GM12878 (cell line): ENCODE results near the gene B3GNT3. TPM values are rescaled to one million over a fixed set of nuclear protein-coding genes. Genes with fewer than 3 reads are reported as not detected.

Experiments
- ATAC-seq: fragments of 200-7000 bp; cut with Tn5 transposase; 3 replicates; pipeline ENCODE4 v1.9.1; 2020; ENCODE audit warnings: mild to moderate bottlenecking, moderate library complexity
- BruUV-seq: library from RNA; stranded (reverse); fragments of 400-500 nt; replicated peaks from 2 replicates; lab custom pipeline; 2021; lab: Mats Ljungman, UMichigan
- CTCF ChIA-PET: fragments of 300-600 bp; sonication (Branson Sonifier 250); formaldehyde crosslinking; extraction: SDS; loops from one replicate; lab custom pipeline; 2021; ENCODE audit warnings: inconsistent platforms; lab: Yijun Ruan, JAX
- POLR2A ChIA-PET: fragments of 350-600 bp; formaldehyde crosslinking; extraction: SDS; loops from one replicate; lab custom pipeline; 2021; ENCODE audit warnings: inconsistent platforms; lab: Charles Lee
- RAD21 ChIA-PET: fragments of 300-600 bp; sonication (Branson Sonifier 250); formaldehyde crosslinking; loops from one replicate; lab custom pipeline; 2023; ENCODE audit warnings: antibody characterized with exemption; ENCODE audit not compliant: unreplicated experiment; lab: Charles Lee
- SMC1A ChIA-PET: fragments of 300-600 bp; sonication (Branson Sonifier 250); formaldehyde crosslinking; loops from one replicate; lab custom pipeline; 2023; ENCODE audit not compliant: unreplicated experiment, uncharacterized antibody; lab: Charles Lee
- DNase-seq: peaks from one replicate; pipeline ENCODE4 v3.0.0-alpha.2; 2011; ENCODE audit warnings: low read depth, low spot score
- FAIRE-seq: peaks from 3 replicates; lab custom pipeline; 2011; peaks lifted over from hg19 to GRCh38; lab: Jason Lieb, UNC
- H2AFZ ChIP-seq: 2 replicates; pipeline ENCODE4 v1.6.0; 2011; ENCODE audit warnings: low read depth, low read length, control low read depth; ENCODE audit not compliant: control insufficient read depth
- H3K27ac ChIP-seq: 2 replicates; pipeline ENCODE4 v1.5.1; 2011; ENCODE audit warnings: control low read depth; ENCODE audit not compliant: control insufficient read depth, insufficient read depth
- H3K27me3 ChIP-seq, 2 experiments: replicated peaks in 1 of 2; 2 replicates each; pipeline versions ENCODE4 v1.6.0 to v1.6.1; 2011; ENCODE audit warnings: low read length in 1 of 2; ENCODE audit not compliant: control insufficient read depth in 2 of 2, insufficient read depth in 2 of 2
- H3K36me3 ChIP-seq, 2 experiments: 2 replicates each; pipeline ENCODE4 v1.5.1; 2011; ENCODE audit warnings: low read length in 1 of 2; ENCODE audit not compliant: control insufficient read depth in 2 of 2, insufficient read depth in 2 of 2
- H3K4me1 ChIP-seq: 2 replicates; pipeline ENCODE4 v1.6.1; 2011; ENCODE audit warnings: mild to moderate bottlenecking, low read length, moderate library complexity, mixed read lengths; ENCODE audit not compliant: control insufficient read depth, insufficient read depth
- H3K4me2 ChIP-seq: 2 replicates; pipeline ENCODE4 v1.6.0; 2011; ENCODE audit warnings: control low read depth; ENCODE audit not compliant: control insufficient read depth, insufficient read depth
- H3K4me3 ChIP-seq: fragments of 200-600 bp; sonication (generic); 2 replicates; pipeline ENCODE4 v1.5.1; 2016
- H3K79me2 ChIP-seq: 2 replicates; pipeline ENCODE4 v1.6.0; 2011; ENCODE audit warnings: low read length; ENCODE audit not compliant: control insufficient read depth, insufficient read depth
- H3K9ac ChIP-seq: 2 replicates; pipeline ENCODE4 v1.8.0; 2011; ENCODE audit warnings: low read length, control low read depth, mixed read lengths; ENCODE audit not compliant: control insufficient read depth, insufficient read depth
- H3K9me3 ChIP-seq: replicated peaks from 3 replicates; pipeline ENCODE4 v1.5.1; 2011; ENCODE audit warnings: mild to moderate bottlenecking, low read length; ENCODE audit not compliant: control insufficient read depth, insufficient read depth
- H4K20me1 ChIP-seq: 2 replicates; pipeline ENCODE4 v1.6.0; 2011; ENCODE audit not compliant: control insufficient read depth, insufficient read depth
- FOXK2 ChIP-seq: fragments of 450-650 bp; IDR thresholded peaks from 2 replicates; pipeline ENCODE4 v1.6.1; 2017; ENCODE audit warnings: mild to moderate bottlenecking, moderate library complexity
- MLLT1 ChIP-seq: fragments of 450-650 bp; IDR thresholded peaks from 2 replicates; pipeline ENCODE4 v1.6.1; 2016; ENCODE audit warnings: mild to moderate bottlenecking
- MXI1 ChIP-seq: fragments of 150-350 bp; IDR thresholded peaks from 2 replicates; pipeline ENCODE4 v1.6.1; 2011; ENCODE audit warnings: low read depth, mild to moderate bottlenecking, inconsistent platforms, low read length, improper control_type of control experiment
- PAX8 ChIP-seq: fragments of 450-650 bp; IDR thresholded peaks from 2 replicates; pipeline ENCODE4 v1.6.1; 2017; ENCODE audit warnings: mild to moderate bottlenecking, moderate library complexity
- POLR2A ChIP-seq: IDR thresholded peaks from 2 replicates; pipeline ENCODE4 v1.6.1; 2011; ENCODE audit warnings: low read depth, mild to moderate bottlenecking, low read length
- RFX5 ChIP-seq: IDR thresholded peaks from 2 replicates; pipeline ENCODE4 v1.6.1; 2011; ENCODE audit warnings: low read depth, low read length, improper control_type of control experiment
- SMAD1 ChIP-seq: fragments of 450-650 bp; IDR thresholded peaks from 2 replicates; pipeline ENCODE4 v1.6.1; 2018; ENCODE audit warnings: mild to moderate bottlenecking, low read depth; ENCODE audit not compliant: partially characterized antibody
- ZBTB4 ChIP-seq: fragments of 450-650 bp; formaldehyde crosslinking; IDR thresholded peaks from 2 replicates; pipeline ENCODE4 v1.4.0; 2022; ENCODE audit warnings: mild to moderate bottlenecking, moderate library complexity
- ZNF24 ChIP-seq: fragments of 450-650 bp; IDR thresholded peaks from 2 replicates; pipeline ENCODE4 v1.6.1; 2017; ENCODE audit warnings: antibody characterized with exemption, mild to moderate bottlenecking
- WGBS: methylation state at CpG from one replicate; pipeline ENCODE4 v1.1.6; 2016; ENCODE audit warnings: low lambda C conversion rate; ENCODE audit not compliant: insufficient replicate concordance, insufficient coverage; ENCODE audit errors: missing lambda C conversion rate; 5-methylcytosine and 5-hydroxymethylcytosine counted together
- in situ Hi-C: fragments of 300-500 bp; cut with MboI; formaldehyde crosslinking; loops from 9 replicates; pipeline ENCODE4 v1.14.3; 2018; ENCODE audit warnings: mixed read lengths
- intact Hi-C: fragments of 100-400 bp; cut with micrococcal nuclease; formaldehyde crosslinking; loops from one replicate; pipeline ENCODE4 v1.14.2; 2022; ENCODE audit not compliant: unreplicated experiment
- polyA plus RNA-seq, 11 experiments: library from polyadenylated mRNA; depleted of rRNA in 4 of 11; unstranded in 6 of 11; stranded (reverse) in 5 of 11; fragments of >200 nt; fragmentation: Nextera tagmentation in 4 of 11; fragmentation: Illumina TruSeq in 1 of 11; extraction: Ambion mirVana in 4 of 11; extraction: Trizol in 1 of 11; gene quantifications; 1 replicate in 1 of 11; 2 replicates in 10 of 11; pipeline versions ENCODE4 v1.2.1 to v1.2.3, GENCODE V29; 2011 to 2016; ENCODE audit warnings: inconsistent platforms in 2 of 11, missing spikeins in 2 of 11, low read depth in 1 of 11
- total RNA-seq, 4 experiments: library from RNA; depleted of rRNA in 3 of 4; stranded (reverse); fragments of >200 nt in 3 of 4; fragmentation: Illumina TruSeq in 1 of 4; extraction: Trizol in 1 of 4; gene quantifications; 2 replicates each; pipeline versions ENCODE4 v1.2.1 to v1.2.3, GENCODE V29; 2013 to 2021

The B3GNT3 gene
- total and polyA plus RNA-seq, 10 of the 15 experiments (the other 5 are each of a cell fraction or from before 2014, with no cell fraction given), result not detected

- DNase-seq (no peak), ATAC-seq (no peak), FAIRE-seq (no peak)
- Histone ChIP-seq H3K36me3 (peaks cover 9 to 18% of the 10 kb centered on the region in 2 experiments), H3K27ac (no peak overlapping the region), H2AFZ (no peak overlapping the region), H3K9ac (no peak overlapping the region), H3K4me1 (peaks cover 14% of the 10 kb centered on the region), H3K4me3 (no peak overlapping the region), H4K20me1 (no peaks in the 10 kb centered on the region), H3K79me2 (peaks cover 28% of the 10 kb centered on the region), H3K4me2 (no peak overlapping the region), H3K27me3 (no peaks in the 10 kb centered on the region), H3K9me3 (no peaks in the 10 kb centered on the region; the same call in 2 of the 3 replicates)
- intact Hi-C loops, result no loop called here
- ChIA-PET SMC1A (no interaction called here), CTCF (interaction anchor here (1.0 kb wide), 1 partner anchor 347 kb away, joined by 3 read pairs; no protein-coding TSS in a partner anchor), POLR2A (no interaction called here), RAD21 (no interaction called here)
- in situ Hi-C loops, result no loop called here
- TF ChIP-seq FOXK2 (no peak), ZBTB4 (CRISPR knock-in tag) (no peak), SMAD1 (no peak), PAX8 (no peak), POLR2A (no peak), RFX5 (no peak), ZNF24 (no peak), MLLT1 (no peak), MXI1 (no peak)
- no TSS peak for BruUV-seq
- WGBS, result 99% methylated on average over 19 of the region's 20 CpGs
Measured at GRCh38 chr19:17842663-17843291, 47.8 kb downstream of the B3GNT3 start.
